Measurements from ENCODE around the gene ESM1.

ESM1 gene

GRCh38 chr5:54942064-54942778 lies 43.2 kb downstream of the ESM1 start:
- Histone ChIP-seq H3K4me2 (ENCODE audit: low read length) (no peak overlapping the region), H3K4me1 (ENCODE audit: control insufficient read depth, low read length) (no peaks in the 10 kb centered on the region), H3K9me2 (replicated peaks; ENCODE audit: control insufficient read depth, low read length) (no peaks in the 10 kb centered on the region), H3F3A (ENCODE audit: control insufficient read depth, insufficient read depth) (no peaks in the 10 kb centered on the region), H3K27me3 (ENCODE audit: control insufficient read depth, low read length) (no peaks in the 10 kb centered on the region), H4K20me1 (ENCODE audit: control insufficient read depth, insufficient read depth, low read depth, low read length) (no peaks in the 10 kb centered on the region), H3K4me3 (ENCODE audit: low read length) (no peak overlapping the region), H3K27ac (ENCODE audit: low read depth, low read length) (no peak overlapping the region), H3K79me2 (ENCODE audit: control insufficient read depth, low read length) (no peaks in the 10 kb centered on the region), H3K9me3 (ENCODE audit: control insufficient read depth, insufficient read depth, low read length) (no peaks in the 10 kb centered on the region), H3K36me3 (ENCODE audit: control insufficient read depth, low read length) (no peaks in the 10 kb centered on the region)
- TF ChIP-seq, protein P1, sequence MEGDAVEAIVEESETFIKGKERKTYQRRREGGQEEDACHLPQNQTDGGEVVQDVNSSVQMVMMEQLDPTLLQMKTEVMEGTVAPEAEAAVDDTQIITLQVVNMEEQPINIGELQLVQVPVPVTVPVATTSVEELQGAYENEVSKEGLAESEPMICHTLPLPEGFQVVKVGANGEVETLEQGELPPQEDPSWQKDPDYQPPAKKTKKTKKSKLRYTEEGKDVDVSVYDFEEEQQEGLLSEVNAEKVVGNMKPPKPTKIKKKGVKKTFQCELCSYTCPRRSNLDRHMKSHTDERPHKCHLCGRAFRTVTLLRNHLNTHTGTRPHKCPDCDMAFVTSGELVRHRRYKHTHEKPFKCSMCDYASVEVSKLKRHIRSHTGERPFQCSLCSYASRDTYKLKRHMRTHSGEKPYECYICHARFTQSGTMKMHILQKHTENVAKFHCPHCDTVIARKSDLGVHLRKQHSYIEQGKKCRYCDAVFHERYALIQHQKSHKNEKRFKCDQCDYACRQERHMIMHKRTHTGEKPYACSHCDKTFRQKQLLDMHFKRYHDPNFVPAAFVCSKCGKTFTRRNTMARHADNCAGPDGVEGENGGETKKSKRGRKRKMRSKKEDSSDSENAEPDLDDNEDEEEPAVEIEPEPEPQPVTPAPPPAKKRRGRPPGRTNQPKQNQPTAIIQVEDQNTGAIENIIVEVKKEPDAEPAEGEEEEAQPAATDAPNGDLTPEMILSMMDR (IDR thresholded peaks at IDR 0.05; ENCODE audit: low read depth, low read length, poor library complexity, severe bottlenecking), result no peak
- no peak for TF ChIP-seq EZH2phosphoT487 (IDR thresholded peaks at IDR 0.05; ENCODE audit: borderline replicate concordance, low read length)

GRCh38 chr5:54936201-54936600 lies 49.2 kb downstream of the ESM1 start:
- Histone ChIP-seq H3K36me3 (ENCODE audit: control insufficient read depth, low read length) (no peaks in the 10 kb centered on the region), H3F3A (ENCODE audit: control insufficient read depth, insufficient read depth) (no peaks in the 10 kb centered on the region), H3K27me3 (ENCODE audit: control insufficient read depth, low read length) (no peaks in the 10 kb centered on the region), H3K9me3 (ENCODE audit: control insufficient read depth, insufficient read depth, low read length) (no peaks in the 10 kb centered on the region), H3K9me2 (replicated peaks; ENCODE audit: control insufficient read depth, low read length) (no peaks in the 10 kb centered on the region), H4K20me1 (ENCODE audit: control insufficient read depth, insufficient read depth, low read depth, low read length) (no peaks in the 10 kb centered on the region), H3K79me2 (ENCODE audit: control insufficient read depth, low read length) (no peaks in the 10 kb centered on the region), H3K4me2 (ENCODE audit: low read length) (no peak overlapping the region), H3K27ac (ENCODE audit: low read depth, low read length) (no peak overlapping the region), H3K4me1 (ENCODE audit: control insufficient read depth, low read length) (no peaks in the 10 kb centered on the region), H3K4me3 (ENCODE audit: low read length) (no peak overlapping the region)
- no peak for TF ChIP-seq EZH2phosphoT487 (IDR thresholded peaks at IDR 0.05; ENCODE audit: borderline replicate concordance, low read length)
- TF ChIP-seq, protein P1 (IDR thresholded peaks at IDR 0.05; ENCODE audit: low read depth, low read length, poor library complexity, severe bottlenecking), result no peak

- Histone ChIP-seq H3K27ac (ENCODE audit: low read depth, low read length) (no peak overlapping the region), H3K36me3 (ENCODE audit: control insufficient read depth, low read length) (no peaks in the 10 kb centered on the region), H3K4me2 (ENCODE audit: low read length) (no peak overlapping the region), H4K20me1 (ENCODE audit: control insufficient read depth, insufficient read depth, low read depth, low read length) (no peaks in the 10 kb centered on the region), H3K4me3 (ENCODE audit: low read length) (no peak overlapping the region), H3K4me1 (ENCODE audit: control insufficient read depth, low read length) (no peaks in the 10 kb centered on the region), H3K79me2 (ENCODE audit: control insufficient read depth, low read length) (no peaks in the 10 kb centered on the region), H3F3A (ENCODE audit: control insufficient read depth, insufficient read depth) (no peaks in the 10 kb centered on the region), H3K9me2 (replicated peaks; ENCODE audit: control insufficient read depth, low read length) (no peaks in the 10 kb centered on the region), H3K27me3 (ENCODE audit: control insufficient read depth, low read length) (no peaks in the 10 kb centered on the region), H3K9me3 (ENCODE audit: control insufficient read depth, insufficient read depth, low read length) (no peaks in the 10 kb centered on the region)
- TF ChIP-seq, protein P1 (IDR thresholded peaks at IDR 0.05; ENCODE audit: low read depth, low read length, poor library complexity, severe bottlenecking), result no peak
- TF ChIP-seq EZH2phosphoT487 (IDR thresholded peaks at IDR 0.05; ENCODE audit: borderline replicate concordance, low read length), result no peak
Measured at GRCh38 chr5:54932789-54933188, 52.6 kb downstream of the ESM1 start.

Measured in DOHH2 (cell line).